Tibial nerve (tissue), 4 donors: ENCODE measurements around the gene TINCR. TPM values are rescaled to one million over a fixed set of nuclear protein-coding genes. Genes with fewer than 3 reads are reported as not detected.

Experiments
- DNase-seq, 2 donors: peaks; one replicate each; pipeline ENCODE4 v3.0.0-alpha.2; 2019; ENCODE audit warnings: low spot score in 2 of 2
- H3K27ac ChIP-seq, 4 donors: fragments of 200-600 bp; sonication (generic) in 3 of 4; one replicate each; pipeline ENCODE4 v1.5.1; 2017 to 2019; ENCODE audit warnings: mild to moderate bottlenecking in 1 of 4
- H3K27me3 ChIP-seq, 2 donors: fragments of 200-600 bp; sonication (generic) in 1 of 2; one replicate each; pipeline versions ENCODE4 v1.5.1 to v1.6.0; 2017 to 2019
- H3K36me3 ChIP-seq, 3 donors: fragments of 200-600 bp; sonication (generic); one replicate each; pipeline ENCODE4 v1.5.1; 2018 to 2019
- H3K4me1 ChIP-seq, 4 donors: fragments of 200-600 bp; sonication (generic) in 3 of 4; one replicate each; pipeline ENCODE4 v1.5.1; 2017 to 2019
- H3K4me3 ChIP-seq, 4 donors: fragments of 200-600 bp; sonication (generic) in 3 of 4; one replicate each; pipeline ENCODE4 v1.5.1; 2017 to 2019; ENCODE audit warnings: mild to moderate bottlenecking in 1 of 4, moderate library complexity in 1 of 4
- H3K9me3 ChIP-seq, 4 donors: fragments of 200-600 bp; sonication (generic) in 3 of 4; one replicate each; pipeline ENCODE4 v1.5.1; 2017 to 2019
- CTCF ChIP-seq, 5 experiments: fragments of 200-600 bp in 3 of 5; fragments of 450-650 bp in 2 of 5; sonication (generic) in 3 of 5; IDR thresholded peaks; one replicate each; pipeline ENCODE4 v1.5.1; 2016 to 2019; ENCODE audit warnings: antibody characterized with exemption in 5 of 5, mild to moderate bottlenecking in 3 of 5, moderate library complexity in 2 of 5
- EP300 ChIP-seq, 2 donors: sonication (generic); formaldehyde crosslinking; IDR thresholded peaks; one replicate each; pipeline ENCODE4 v1.6.1; 2017; ENCODE audit warnings: antibody characterized with exemption in 2 of 2, mild to moderate bottlenecking in 1 of 2
- POLR2A ChIP-seq, 2 donors: fragments of 450-650 bp; IDR thresholded peaks; one replicate each; pipeline ENCODE4 v1.6.1; 2017; ENCODE audit warnings: antibody characterized with exemption in 2 of 2, mild to moderate bottlenecking in 2 of 2, moderate library complexity in 2 of 2
- WGBS, 2 donors: methylation state at CpG; one replicate each; pipeline ENCODE4 v1.1.5; 2018; 5-methylcytosine and 5-hydroxymethylcytosine counted together
- total RNA-seq, 4 donors: library from RNA; depleted of rRNA; stranded (reverse); fragments of >200 nt; gene quantifications; one replicate each; pipeline ENCODE4 v1.1.0, GENCODE V29; 2016

TINCR gene
- total RNA-seq, 4 donors from 2014 or later: 0.30 to 13.9 (median 5.1) TPM

- Histone ChIP-seq H3K9me3 (peaks cover 0 to 16% (median 0%) of the 10 kb centered on the region in 4 donors), H3K4me3 (no peak overlapping the region), H3K27me3 (peaks cover 0 to 27% of the 10 kb centered on the region in 2 donors), H3K4me1 (no peaks in the 10 kb centered on the region), H3K27ac (no peak overlapping the region), H3K36me3 (no peaks in the 10 kb centered on the region)
- 41 to 55% methylated on average over 5 to 6 of the region's 6 CpGs for WGBS, 2 donors
- no peak for TF ChIP-seq CTCF (IDR thresholded peaks at IDR 0.05)
- TF ChIP-seq EP300 (IDR thresholded peaks at IDR 0.05): no peak
- no peak for TF ChIP-seq POLR2A (IDR thresholded peaks at IDR 0.05)
- no peak for DNase-seq
These were observed 43.7 kb downstream of the TINCR start for GRCh38 chr19:5524081-5524480.

- no peaks in the 10 kb centered on the region for H3K4me1 ChIP-seq
- peaks cover 0 to 21% of the 10 kb centered on the region in 2 donors for H3K27me3 ChIP-seq
- no peak overlapping the region for H3K27ac ChIP-seq
- H3K9me3 ChIP-seq: peaks cover 0 to 19% (median 0%) of the 10 kb centered on the region in 4 donors
- no peak overlapping the region for H3K4me3 ChIP-seq
- no peak for TF ChIP-seq POLR2A (IDR thresholded peaks at IDR 0.05)
- no peak for TF ChIP-seq CTCF (IDR thresholded peaks at IDR 0.05)
- TF ChIP-seq EP300 (IDR thresholded peaks at IDR 0.05): no peak
- 62 to 68% methylated on average over 11 of the region's 11 CpGs for WGBS, 2 donors
- no peaks in the 10 kb centered on the region for H3K36me3 ChIP-seq
- DNase-seq: no peak
These were observed 45.6 kb downstream of the TINCR start for GRCh38 chr19:5522106-5522505.

- H3K9me3 ChIP-seq: peaks cover 0 to 34% (median 0%) of the 10 kb centered on the region in 4 donors
- H3K27ac ChIP-seq: no peak overlapping the region
- no peak for DNase-seq
- no peak for TF ChIP-seq CTCF (IDR thresholded peaks at IDR 0.05)
- TF ChIP-seq POLR2A (IDR thresholded peaks at IDR 0.05): no peak
- no peak for TF ChIP-seq EP300 (IDR thresholded peaks at IDR 0.05)
- no peaks in the 10 kb centered on the region for H3K4me1 ChIP-seq
- H3K27me3 ChIP-seq: peaks cover 0 to 10% of the 10 kb centered on the region in 2 donors
- no peaks in the 10 kb centered on the region for H3K36me3 ChIP-seq
- 94 to 96% methylated on average over 4 of the region's 4 CpGs for WGBS, 2 donors
- H3K4me3 ChIP-seq: no peak overlapping the region
These were observed 47.3 kb downstream of the TINCR start for GRCh38 chr19:5520501-5520900.

- peaks cover 0 to 47% (median 0%) of the 10 kb centered on the region in 4 donors for H3K9me3 ChIP-seq
- no peak for DNase-seq
- H3K4me3 ChIP-seq: no peak overlapping the region
- TF ChIP-seq CTCF (IDR thresholded peaks at IDR 0.05) (no peak), EP300 (IDR thresholded peaks at IDR 0.05) (no peak), POLR2A (IDR thresholded peaks at IDR 0.05) (no peak)
- H3K27me3 ChIP-seq: peaks cover 0 to 10% of the 10 kb centered on the region in 2 donors
- H3K4me1 ChIP-seq: no peaks in the 10 kb centered on the region
- no peak overlapping the region for H3K27ac ChIP-seq
- H3K36me3 ChIP-seq: no peaks in the 10 kb centered on the region
- 62 to 68% methylated on average over 4 of the region's 4 CpGs for WGBS, 2 donors
These were observed 48.7 kb downstream of the TINCR start for GRCh38 chr19:5519076-5519475.

- Histone ChIP-seq H3K4me3 (no peak overlapping the region), H3K27ac (no peak overlapping the region)
These were observed 52.0 kb downstream of the TINCR start for GRCh38 chr19:5515737-5516136.

More at GRCh38 chr19:5515737-5516136, 52.0 kb downstream of the TINCR start:
- TF ChIP-seq CTCF (IDR thresholded peaks at IDR 0.05) (no peak), POLR2A (IDR thresholded peaks at IDR 0.05) (no peak)
- H3K9me3 ChIP-seq: peaks cover 0 to 51% (median 0%) of the 10 kb centered on the region in 4 donors
- no peaks in the 10 kb centered on the region for H3K4me1 ChIP-seq
- no peaks in the 10 kb centered on the region for H3K36me3 ChIP-seq
- 73 to 76% methylated on average over 5 of the region's 5 CpGs for WGBS, 2 donors
- H3K27me3 ChIP-seq: peaks cover 0 to 3% of the 10 kb centered on the region in 2 donors
- no peak for DNase-seq
